Astrocyte (in vitro differentiated cells and primary cell): Measurements from ENCODE around the gene ST6GALNAC6.

Source experiments
- CTCF ChIP-seq: IDR thresholded peaks from 2 replicates; pipeline ENCODE4 v1.5.1; 2011; ENCODE audit warnings: low read depth, mild to moderate bottlenecking, inconsistent platforms, low read length, moderate library complexity; ENCODE audit not compliant: insufficient read depth
- EZH2 ChIP-seq: IDR thresholded peaks from 2 replicates; pipeline ENCODE4 v1.6.1; 2012; ENCODE audit warnings: mild to moderate bottlenecking, low read length, inconsistent platforms; ENCODE audit not compliant: insufficient read depth

- TF ChIP-seq CTCF = peak; percentile 57
- no peak for TF ChIP-seq EZH2
Observed at GRCh38 chr9:127942216-127943010, 43.0 kb upstream of the ST6GALNAC6 start.
